ENCODE measurements around the gene BID.

The BID gene

GRCh38 chr22:17782621-17783020 is 8.4 kb upstream of the BID start:
- no peak for DNase-seq

- no peak for DNase-seq
Measured at GRCh38 chr22:17782158-17782557, 7.9 kb upstream of the BID start.

- peak; percentile 73 for DNase-seq
Measured at GRCh38 chr22:17781319-17782031, 7.2 kb upstream of the BID start.

- DNase-seq: no peak
Measured at GRCh38 chr22:17780741-17781318, 6.6 kb upstream of the BID start.

GRCh38 chr22:17780116-17780740 is 6.0 kb upstream of the BID start:
- DNase-seq: no peak

GRCh38 chr22:17779286-17780115 is 5.2 kb upstream of the BID start:
- peak; percentile 74 for DNase-seq

- no peak for DNase-seq
Measured at GRCh38 chr22:17778412-17778976, 4.2 kb upstream of the BID start.

- DNase-seq: no peak
Measured at GRCh38 chr22:17777717-17778044, 3.4 kb upstream of the BID start.

- peak; percentile 87 for DNase-seq
Measured at GRCh38 chr22:17777005-17777716, 2.9 kb upstream of the BID start.

GRCh38 chr22:17775781-17776465 is 1.7 kb upstream of the BID start:
- no peak for DNase-seq

- no peak for DNase-seq
Measured at GRCh38 chr22:17774926-17775685, 837 bp upstream of the BID start.

- peak; percentile 70 for DNase-seq
Measured at GRCh38 chr22:17773606-17774205, 563 bp downstream of the BID start.

GRCh38 chr22:17772958-17773605 is 1.2 kb downstream of the BID start:
- DNase-seq: no peak

GRCh38 chr22:17772249-17772957 is 1.9 kb downstream of the BID start:
- no peak for DNase-seq

GRCh38 chr22:17770180-17771077 is 3.8 kb downstream of the BID start:
- DNase-seq: no peak

- DNase-seq: no peak
Measured at GRCh38 chr22:17769716-17770082, 4.6 kb downstream of the BID start.

- no peak for DNase-seq
Measured at GRCh38 chr22:17769013-17769715, 5.1 kb downstream of the BID start.

All from activated CD4-positive, alpha-beta T cell treated with anti-CD3 and anti-CD28 coated beads, Interleukin-10, Interleukin-2, amounts not matched to agents 100 ng/mL and 50 ng/mL, durations not matched to agents 16 hours and 8 hours (primary cell).